Activated CD8-positive, alpha-beta memory T cell treated with anti-CD3 and anti-CD28 coated beads for 48 hours (primary cell): ENCODE data around the gene INHBE.

Source experiments
- DNase-seq, 3 experiments: peaks; one replicate each; pipeline ENCODE4 v3.0.0-alpha.2; 2020; ENCODE audit warnings: low read depth in 2 of 3, low spot score in 2 of 3

The INHBE gene

DNA sequence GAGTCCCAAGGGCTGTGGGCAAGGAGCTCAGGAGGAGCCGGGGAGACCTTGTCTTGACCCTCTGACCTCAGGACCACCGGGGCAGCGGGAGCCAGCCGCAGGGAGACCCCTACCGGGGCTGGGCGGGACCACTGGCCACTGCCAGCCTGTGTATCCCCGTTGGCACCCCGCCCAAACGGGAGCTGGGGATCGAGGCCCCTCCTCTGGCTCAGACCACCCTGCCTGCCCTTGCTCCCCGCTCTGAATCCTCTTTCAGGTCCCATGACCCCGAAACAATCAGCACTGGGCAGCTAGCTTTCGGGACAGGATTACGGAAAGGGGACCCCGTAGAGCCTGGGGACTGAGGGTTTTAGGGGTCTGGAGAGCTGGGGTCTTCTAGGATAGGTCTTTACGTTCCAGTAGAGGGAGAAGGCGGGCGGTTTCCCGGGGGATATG lies 5.8 kb downstream of the INHBE start:
- DNase-seq = no peak

- no peak for DNase-seq
These were observed 6.3 kb downstream of the INHBE start for GRCh38 chr12:57461276-57461916.

- no peak for DNase-seq
These were observed 6.8 kb downstream of the INHBE start for GRCh38 chr12:57461917-57462250.

DNA sequence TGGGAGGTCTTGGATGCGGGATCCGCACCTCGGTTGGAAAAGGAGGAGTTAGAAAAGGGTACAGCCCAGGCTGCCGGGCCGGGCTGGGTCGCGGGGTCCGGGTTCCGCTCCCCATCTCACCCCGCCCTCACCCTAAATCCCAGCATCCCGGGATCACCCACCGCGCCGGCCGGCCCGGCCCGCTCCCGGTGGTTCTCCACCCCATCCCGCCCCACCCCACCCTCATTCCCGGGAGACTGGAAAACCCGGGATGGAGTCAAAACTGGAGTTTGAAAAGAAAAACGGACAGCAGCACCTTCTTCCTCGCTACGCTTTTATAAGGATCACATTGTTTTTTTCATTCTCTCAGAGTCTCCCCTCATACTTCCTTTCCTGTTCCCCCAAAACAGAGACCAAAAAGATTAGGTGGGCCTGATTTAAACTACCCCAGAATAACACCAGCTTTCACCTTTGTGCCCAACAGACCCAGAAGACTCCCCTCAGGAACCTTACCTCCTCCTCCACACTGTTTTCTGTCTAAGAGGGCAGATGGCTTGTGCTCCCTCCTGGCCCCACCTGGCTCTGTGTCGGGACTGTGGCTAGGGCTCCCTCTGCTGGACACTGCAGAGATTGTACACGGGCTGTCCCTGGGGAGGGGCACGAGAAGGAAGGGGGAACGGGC lies 7.3 kb downstream of the INHBE start:
- DNase-seq = peak in 2 of 3 experiments; percentile 69 to 90

DNA sequence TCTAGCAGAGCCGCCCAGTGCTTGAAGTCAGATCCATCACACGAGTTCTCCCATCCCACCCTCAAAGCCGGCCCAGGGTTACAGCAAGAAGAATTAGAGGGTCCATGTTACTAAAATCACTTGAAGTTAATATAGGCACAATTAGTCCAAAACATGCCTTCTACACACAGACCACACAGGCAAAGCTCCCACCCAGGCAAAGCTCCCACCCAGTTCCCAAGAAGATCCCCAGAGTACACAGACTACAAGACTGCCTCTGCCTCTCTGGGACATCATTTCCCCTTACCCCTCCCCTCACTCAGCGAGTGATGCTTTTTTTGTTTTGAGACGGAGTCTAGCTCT lies 7.8 kb downstream of the INHBE start:
- no peak for DNase-seq

DNA sequence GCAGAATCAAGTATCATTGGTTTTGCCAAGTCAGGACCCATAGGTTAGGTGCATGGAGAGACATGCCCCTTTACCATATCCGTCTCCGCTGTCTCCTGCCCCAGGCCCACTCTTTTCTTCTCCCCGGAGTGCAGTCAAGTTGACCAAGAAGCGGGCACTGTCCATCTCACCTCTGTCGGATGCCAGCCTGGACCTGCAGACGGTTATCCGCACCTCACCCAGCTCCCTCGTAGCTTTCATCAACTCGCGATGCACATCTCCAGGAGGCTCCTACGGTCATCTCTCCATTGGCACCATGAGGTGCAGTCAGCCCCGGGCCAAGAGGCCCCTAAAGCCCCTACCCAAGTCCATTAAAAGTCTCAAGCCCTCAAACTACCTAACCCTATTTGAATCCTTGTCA lies 9.5 kb downstream of the INHBE start:
- no peak for DNase-seq

DNA sequence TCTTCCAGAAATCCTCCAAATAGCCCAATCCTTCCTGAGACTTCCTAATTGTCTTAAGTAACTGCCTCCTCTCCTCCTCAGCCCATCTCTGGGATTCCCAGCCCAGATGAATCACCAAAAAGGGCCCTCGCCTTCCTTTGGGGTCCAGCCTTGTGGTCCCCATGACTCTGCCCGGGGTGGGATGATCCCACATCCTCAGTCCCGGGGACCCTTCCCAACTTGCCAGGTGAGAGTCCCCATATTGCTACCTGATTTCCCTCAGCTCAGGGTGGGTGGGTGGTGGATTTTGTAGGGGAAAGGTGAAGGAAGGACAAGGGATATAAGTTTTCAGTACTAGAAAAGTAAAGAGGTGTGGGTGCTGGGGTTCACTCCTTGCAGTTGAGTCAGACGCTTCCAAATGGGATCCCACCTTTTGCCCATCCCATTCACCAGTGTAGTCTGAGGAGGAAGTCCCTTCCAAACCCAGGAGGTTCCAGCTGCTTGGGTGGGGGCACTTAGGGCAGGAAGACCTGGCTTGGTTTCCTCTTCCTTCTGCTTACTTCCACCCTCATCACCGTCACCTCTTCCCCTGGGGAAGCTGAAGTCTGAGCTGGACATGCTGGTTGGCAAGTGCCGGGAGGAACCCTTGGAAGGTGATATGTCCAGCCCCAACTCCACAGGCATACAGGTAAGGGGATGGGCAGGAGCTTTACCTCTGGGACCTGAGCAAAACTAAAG lies 10.1 kb downstream of the INHBE start:
- no peak for DNase-seq

- DNase-seq = no peak
These were observed 10.8 kb downstream of the INHBE start for GRCh38 chr12:57465747-57466505.

GRCh38 chr12:57467212-57467874 lies 12.2 kb downstream of the INHBE start:
- no peak for DNase-seq

- DNase-seq = no peak
These were observed 12.8 kb downstream of the INHBE start for GRCh38 chr12:57467915-57468314.

- no peak for DNase-seq
These were observed 14.4 kb downstream of the INHBE start for GRCh38 chr12:57469296-57470164.

DNA sequence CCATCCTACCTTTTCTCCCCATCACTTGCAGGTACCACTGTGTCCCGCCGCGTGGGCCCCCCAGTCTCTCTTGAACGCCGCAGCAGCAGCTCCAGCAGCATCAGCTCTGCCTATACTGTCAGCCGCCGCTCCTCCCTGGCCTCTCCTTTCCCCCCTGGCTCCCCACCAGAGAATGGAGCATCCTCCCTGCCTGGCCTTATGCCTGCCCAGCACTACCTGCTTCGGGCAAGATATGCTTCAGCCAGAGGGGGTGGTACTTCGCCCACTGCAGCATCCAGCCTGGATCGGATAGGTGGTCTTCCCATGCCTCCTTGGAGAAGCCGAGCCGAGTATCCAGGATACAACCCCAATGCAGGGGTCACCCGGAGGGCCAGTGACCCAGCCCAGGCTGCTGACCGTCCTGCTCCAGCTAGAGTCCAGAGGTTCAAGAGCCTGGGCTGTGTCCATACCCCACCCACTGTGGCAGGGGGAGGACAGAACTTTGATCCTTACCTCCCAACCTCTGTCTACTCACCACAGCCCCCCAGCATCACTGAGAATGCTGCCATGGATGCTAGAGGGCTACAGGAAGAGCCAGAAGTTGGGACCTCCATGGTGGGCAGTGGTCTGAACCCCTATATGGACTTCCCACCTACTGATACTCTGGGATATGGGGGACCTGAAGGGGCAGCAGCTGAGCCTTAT lies 15.3 kb downstream of the INHBE start:
- no peak for DNase-seq

- no peak for DNase-seq
These were observed 16.0 kb downstream of the INHBE start for GRCh38 chr12:57470970-57471656.

DNA sequence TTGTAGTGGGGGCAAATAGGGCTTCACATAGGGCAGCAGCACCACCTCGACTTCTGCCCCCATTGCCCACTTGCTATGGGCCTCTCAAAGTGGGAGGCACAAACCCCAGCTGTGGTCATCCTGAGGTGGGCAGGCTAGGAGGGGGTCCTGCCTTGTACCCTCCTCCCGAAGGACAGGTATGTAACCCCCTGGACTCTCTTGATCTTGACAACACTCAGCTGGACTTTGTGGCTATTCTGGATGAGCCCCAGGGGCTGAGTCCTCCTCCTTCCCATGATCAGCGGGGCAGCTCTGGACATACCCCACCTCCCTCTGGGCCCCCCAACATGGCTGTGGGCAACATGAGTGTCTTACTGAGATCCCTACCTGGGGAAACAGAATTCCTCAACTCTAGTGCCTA lies 16.6 kb downstream of the INHBE start:
- DNase-seq = no peak

DNA sequence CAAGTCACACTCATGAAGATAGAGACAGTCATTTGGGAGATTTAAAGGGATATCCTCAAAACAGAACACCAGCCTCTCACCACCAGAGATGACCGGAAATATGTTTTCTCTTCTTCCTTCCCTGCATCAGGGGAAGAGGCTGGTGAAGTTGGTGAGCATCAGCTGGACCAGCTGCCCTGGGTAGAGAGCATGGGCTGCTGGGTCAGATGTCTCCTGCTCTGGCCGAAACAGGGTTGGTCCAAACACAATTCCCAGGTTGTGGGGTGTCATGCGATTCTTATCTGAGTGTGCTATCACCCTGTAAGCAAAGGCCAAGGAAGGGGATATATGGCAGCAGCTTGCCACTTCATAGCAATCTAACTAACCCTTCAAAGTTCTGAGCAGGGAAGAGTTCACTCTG lies 17.3 kb downstream of the INHBE start:
- DNase-seq = no peak

DNA sequence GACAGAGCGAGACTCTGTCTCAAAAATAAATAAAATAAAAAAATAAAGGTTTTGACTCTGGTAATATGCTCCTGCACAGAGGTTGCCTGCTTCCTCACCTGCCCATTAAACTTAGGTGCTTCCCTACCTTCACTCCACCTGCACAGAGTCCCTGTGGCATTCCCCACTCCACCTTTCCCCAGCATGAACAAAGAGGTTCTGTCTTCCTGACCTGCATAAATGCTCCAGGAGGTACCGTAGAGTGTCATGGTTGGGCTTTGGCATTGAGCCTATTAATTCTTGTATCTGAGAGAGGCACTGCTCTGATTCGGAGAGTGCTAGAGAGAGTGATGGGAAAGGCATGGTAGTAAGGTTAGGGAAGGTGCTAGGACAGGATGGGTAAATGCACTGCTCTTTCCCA lies 18.3 kb downstream of the INHBE start:
- no peak for DNase-seq

DNA sequence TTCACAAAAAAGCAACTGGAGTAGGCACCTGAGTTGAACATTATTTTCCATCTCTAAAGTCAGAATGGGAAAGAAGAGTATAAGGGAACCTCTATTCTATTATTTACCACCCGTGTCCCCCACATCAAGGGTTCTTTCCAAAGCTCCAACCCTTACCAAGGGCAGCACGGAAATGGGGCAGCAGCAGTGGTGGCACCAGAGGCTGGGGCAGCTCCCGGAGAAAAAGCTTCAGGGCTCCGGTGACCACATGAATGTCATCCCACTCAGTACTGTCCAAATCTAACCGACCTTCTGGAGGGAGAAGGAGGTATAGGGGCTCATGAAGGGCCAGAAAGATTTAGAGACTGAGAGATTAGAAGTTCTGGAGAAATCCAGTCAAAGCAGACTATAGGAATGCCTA lies 18.8 kb downstream of the INHBE start:
- no peak for DNase-seq

GRCh38 chr12:57474430-57474829 lies 19.3 kb downstream of the INHBE start:
- DNase-seq = no peak

- DNase-seq = no peak
These were observed 19.8 kb downstream of the INHBE start for GRCh38 chr12:57474862-57475261.
